ENCODE data around the gene EVL.
A peak's percentile ranks its signal among the peaks of the same experiment; 100 is the strongest.
"Not testable (repeated sequence)": the region's sequence is repeated elsewhere in the genome, so short reads cannot be mapped to it uniquely, and the experiment has no call there.

EVL gene

GRCh38 chr14:100149851-100150611 is 84.8 kb downstream of the EVL start:
- no peak for DNase-seq

GRCh38 chr14:100150932-100151587 is 85.8 kb downstream of the EVL start:
- DNase-seq: no peak

- DNase-seq: no peak
These were observed 86.9 kb downstream of the EVL start for GRCh38 chr14:100152091-100152490.

- no peak for DNase-seq
These were observed 88.3 kb downstream of the EVL start for GRCh38 chr14:100153560-100153959.

- DNase-seq: no peak
These were observed 89.9 kb downstream of the EVL start for GRCh38 chr14:100155049-100155621.

GRCh38 chr14:100155756-100156616 is 90.8 kb downstream of the EVL start:
- no peak for DNase-seq

- DNase-seq: no peak
These were observed 91.6 kb downstream of the EVL start for GRCh38 chr14:100156776-100157175.

- DNase-seq: not testable (repeated sequence)
These were observed 92.5 kb downstream of the EVL start for GRCh38 chr14:100157548-100158232.

- DNase-seq: no peak
These were observed 93.4 kb downstream of the EVL start for GRCh38 chr14:100158566-100159093.

- DNase-seq: peak; percentile 41
These were observed 94.1 kb downstream of the EVL start, which contains the start of gene DEGS2 for GRCh38 chr14:100159094-100159864. Gene DEGS2 (minus strand): TSS chr14:100159645. CDS start chr14:100159587, 58 bp downstream.

GRCh38 chr14:100159865-100160533 is 94.8 kb downstream of the EVL start:
- DNase-seq: no peak

- DNase-seq: no peak
These were observed 95.3 kb downstream of the EVL start for GRCh38 chr14:100160534-100160916.

GRCh38 chr14:100165376-100165775 is 100.2 kb downstream of the EVL start:
- DNase-seq: no peak

- no peak for DNase-seq
These were observed 100.7 kb downstream of the EVL start for GRCh38 chr14:100165831-100166440.

GRCh38 chr14:100168506-100168905 is 103.3 kb downstream of the EVL start:
- DNase-seq: no peak

- no peak for DNase-seq
These were observed 105.7 kb downstream of the EVL start for GRCh38 chr14:100170880-100171279.

GRCh38 chr14:100172811-100173210 is 107.6 kb downstream of the EVL start:
- DNase-seq: no peak

- DNase-seq: no peak
These were observed 108.1 kb downstream of the EVL start for GRCh38 chr14:100173353-100173752.

GRCh38 chr14:100176811-100177327 is 111.6 kb downstream of the EVL start:
- no peak for DNase-seq

GRCh38 chr14:100178691-100179090 is 113.5 kb downstream of the EVL start:
- no peak for DNase-seq

Measured in activated gamma-delta T cell treated with Interleukin-2 at 50 U/mL for 16 hours (primary cell).